Mammary epithelial cell (primary cell): ENCODE results near the gene FMNL3.

Source experiments
- CTCF ChIP-seq, 2 donors: IDR thresholded peaks in 1 of 2; conservative IDR thresholded peaks in 1 of 2; 2 replicates each; pipeline ENCODE4 v1.5.1; 2011 to 2012; ENCODE audit warnings: inconsistent platforms in 2 of 2, low read length in 2 of 2, mild to moderate bottlenecking in 2 of 2, control low read depth in 1 of 2, low read depth in 1 of 2; ENCODE audit not compliant: insufficient read depth in 1 of 2; ENCODE audit errors: extremely low read depth in 1 of 2
- EZH2 ChIP-seq: IDR thresholded peaks from 2 replicates; pipeline ENCODE4 v1.6.1; 2012; ENCODE audit warnings: low read length, inconsistent platforms, borderline replicate concordance

- TF ChIP-seq CTCF (conservative IDR thresholded peaks at IDR 0.05 in 1 of 2, IDR thresholded peaks at IDR 0.05 in 1 of 2; ENCODE audit: extremely low read depth in 1 of 2, insufficient read depth in 1 of 2, low read depth in 1 of 2, low read length in 2 of 2) (no peak), EZH2 (no peak)
Measured at GRCh38 chr12:49624921-49625577, 82.2 kb downstream of the FMNL3 start.
